Activated CD4-positive, alpha-beta T cell treated with anti-CD3 and anti-CD28 coated beads, Interleukin-2, amount 50 U/mL, for 16 hours (primary cell): ENCODE measurements around the gene BAIAP3.

Source experiments
- DNase-seq: peaks from one replicate; pipeline ENCODE4 v3.0.0-alpha.2; 2020

Gene BAIAP3

DNA sequence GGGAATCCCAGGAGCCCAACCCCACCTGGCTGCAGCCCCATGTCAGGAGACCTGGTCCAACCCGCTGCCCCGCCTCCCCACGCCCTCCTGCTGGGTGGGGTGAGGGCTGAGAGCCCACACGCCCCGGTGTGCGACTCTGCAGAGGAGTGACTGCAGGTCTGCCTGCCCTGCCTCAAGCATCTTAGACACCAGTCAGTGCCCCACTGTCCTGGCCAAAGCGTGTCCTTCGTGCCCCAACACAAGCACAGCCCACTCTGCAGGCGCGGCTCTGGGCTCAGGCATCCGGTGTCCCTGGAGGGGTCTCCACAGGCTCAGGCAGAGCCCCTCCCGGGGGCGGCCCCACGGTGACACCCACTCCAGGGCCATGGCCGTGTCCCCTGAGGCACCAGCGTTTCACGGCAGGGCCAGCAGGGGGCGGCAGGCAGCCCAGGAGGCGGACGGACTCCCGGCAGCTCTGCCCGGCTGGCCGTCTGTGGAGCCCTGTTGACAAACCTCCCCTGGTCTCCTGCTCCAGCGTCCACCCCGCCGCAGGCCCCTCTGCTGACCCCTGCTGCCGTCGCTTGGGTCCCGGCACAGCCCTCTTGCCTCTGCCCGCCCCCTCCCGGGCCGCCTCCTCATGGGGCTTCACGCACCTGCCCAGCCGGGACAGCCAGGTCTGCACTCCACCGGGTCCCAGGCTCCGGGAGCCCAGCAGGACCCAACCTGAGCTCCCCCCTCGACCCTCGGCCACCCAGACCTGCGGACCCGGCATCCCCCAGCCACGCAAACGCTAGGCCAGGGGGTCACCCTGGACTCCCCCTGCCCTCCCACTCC, 32.6 kb upstream of the BAIAP3 start:
- peak; percentile 72 for DNase-seq

DNA sequence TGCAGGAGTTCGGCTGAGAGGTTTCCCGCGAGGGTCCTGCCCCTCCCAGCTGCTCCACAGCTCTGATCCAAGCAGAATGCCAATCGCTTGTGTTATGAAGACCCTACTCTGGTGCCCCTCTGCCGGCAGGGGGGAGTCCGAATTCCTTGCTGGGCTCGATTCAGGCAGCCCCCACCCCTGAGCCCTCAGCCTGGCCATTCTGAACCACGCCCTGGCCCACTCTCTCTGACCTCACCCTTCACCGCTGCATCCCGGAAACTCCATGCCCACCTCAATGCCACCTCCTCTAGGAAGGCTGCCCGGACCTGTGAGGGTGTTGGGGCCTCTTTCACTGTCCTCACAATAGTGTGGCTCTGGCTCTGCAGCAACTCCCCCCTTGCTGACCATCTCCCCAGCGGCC, 31.9 kb upstream of the BAIAP3 start:
- no peak for DNase-seq

DNA sequence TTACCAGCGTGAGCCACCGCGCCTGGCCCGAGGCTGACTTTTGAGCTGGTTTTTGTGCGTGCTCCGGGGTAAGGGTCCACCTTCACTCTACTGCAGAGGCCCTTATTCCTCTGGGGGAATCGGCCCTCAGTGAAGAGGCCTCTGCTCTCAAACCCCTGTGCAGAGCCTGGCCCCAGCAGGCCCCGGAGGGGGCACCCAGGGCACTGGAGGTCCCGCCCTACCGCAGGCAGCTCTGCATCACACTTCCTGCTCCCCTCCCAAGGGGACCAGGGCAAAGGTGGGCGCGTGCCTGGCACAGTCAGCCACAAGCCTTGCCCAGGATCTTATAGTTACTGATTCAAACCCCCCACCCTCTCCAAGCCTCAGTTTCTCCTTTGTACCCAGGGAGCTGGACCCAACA, 27.6 kb upstream of the BAIAP3 start:
- no peak for DNase-seq

DNA sequence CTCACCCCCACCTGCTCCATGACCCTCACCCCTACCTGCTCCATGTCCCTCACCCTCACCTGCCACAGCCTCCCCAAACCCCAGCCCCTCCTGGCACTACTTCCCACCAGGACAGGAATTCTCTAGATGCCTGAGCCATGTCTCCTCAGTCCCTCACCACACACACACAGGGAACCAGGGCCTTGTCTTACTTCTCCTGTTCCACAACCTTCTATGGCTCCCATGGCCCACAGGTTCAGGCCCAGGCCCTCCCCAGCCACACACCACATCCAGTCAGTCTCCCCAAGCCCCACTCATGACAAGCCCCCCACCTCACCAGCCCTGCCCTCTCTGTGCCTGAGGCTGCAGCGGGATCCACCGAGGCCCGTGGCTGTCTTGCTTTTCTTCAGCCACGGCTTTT, 27.1 kb upstream of the BAIAP3 start:
- no peak for DNase-seq

DNA sequence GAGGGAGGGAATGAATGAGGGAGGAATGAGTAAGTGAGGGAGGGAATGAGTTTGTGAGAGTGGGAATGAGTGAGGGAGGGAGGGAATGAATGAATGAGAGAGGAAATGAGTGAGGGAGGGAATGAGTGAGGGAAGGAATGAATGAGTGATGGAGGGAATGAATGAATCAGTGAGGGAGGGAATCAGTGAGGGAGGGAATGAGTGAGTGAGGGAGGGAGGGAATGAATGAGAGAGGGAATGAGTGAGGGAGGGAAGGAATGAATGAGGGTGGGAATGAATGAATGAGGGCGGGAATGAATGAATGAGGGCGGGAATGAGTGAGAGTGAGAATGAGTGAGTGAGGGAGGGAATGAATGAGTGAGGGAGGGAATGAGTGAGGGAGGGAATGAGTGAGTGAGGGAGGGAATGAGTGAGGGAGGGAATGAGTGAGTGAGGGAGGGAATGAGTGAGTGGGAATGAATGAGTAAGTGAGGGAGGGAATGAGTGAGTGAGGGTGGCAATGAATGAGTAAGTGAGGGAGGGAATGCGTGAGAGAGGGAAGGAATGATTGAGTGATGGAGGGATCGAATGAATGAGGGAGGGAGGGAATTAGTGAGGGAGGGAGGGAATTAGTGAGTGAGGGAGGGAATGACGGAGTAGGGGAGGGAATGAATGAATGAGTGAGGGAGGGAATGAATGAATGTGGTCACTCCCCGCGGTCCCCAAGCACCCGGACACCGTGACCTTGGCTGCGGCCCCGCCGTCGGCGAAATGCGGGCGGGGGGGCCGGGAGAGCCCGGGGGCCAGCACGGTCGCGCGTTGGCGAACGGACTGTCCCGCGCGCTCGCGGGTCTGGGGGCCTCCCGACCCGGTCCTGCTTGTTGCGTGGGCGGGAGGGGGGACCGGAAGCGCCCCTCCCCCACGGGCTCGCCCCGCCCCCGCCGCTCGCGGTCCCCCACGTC, 25.1 kb upstream of the BAIAP3 start:
- peak; percentile 58 for DNase-seq

DNA sequence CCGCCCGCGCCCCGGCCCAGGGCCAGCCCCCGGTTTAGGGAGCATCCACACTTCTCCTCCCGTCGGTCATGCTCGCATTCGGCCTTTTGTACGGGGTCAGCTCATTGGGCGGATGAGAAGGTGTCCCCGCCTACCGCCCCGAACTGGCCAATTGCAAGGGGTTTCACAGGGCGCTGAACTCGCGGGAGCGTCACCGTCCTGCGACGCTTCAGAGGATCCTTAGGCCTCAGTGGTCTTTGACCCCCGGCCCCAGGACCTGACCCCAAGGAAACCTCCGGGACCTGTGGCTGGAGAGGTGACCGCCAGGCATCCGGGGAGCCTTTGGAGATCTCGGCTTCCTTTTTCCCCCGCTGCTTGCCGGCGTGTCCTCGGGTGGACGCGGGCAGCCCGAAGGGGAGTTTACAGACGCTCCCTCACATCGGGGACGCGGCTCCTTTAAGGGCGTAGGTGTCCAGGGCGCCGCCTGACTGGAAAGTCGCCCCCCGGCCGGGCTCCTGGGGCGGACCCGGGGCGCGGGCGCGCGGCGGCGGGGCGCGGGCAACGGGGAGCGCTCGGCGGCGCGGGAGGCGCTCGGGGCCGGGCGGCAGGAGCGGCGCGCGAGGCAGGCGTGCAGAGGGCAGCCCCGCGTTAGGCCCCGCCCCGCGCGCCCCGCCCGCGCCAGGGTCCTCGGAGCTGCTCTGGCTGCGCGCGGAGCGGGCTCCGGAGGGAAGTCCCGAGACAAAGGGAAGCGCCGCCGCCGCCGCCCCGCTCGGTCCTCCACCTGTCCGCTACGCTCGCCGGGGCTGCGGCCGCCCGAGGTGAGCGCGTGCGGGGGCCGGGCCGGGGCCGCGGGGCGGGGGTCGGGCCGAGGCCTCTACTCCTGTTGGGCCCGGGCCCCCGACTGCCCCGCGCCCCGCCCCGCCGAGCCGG, 24.2 kb upstream of the BAIAP3 start, which contains the start of gene UBE2I:
Gene UBE2I (plus strand): TSS at position 660 of the 909 bp plus-strand sequence. CDS start 4,395 bp downstream, outside the sequence.
- peak; percentile 98 for DNase-seq

DNA sequence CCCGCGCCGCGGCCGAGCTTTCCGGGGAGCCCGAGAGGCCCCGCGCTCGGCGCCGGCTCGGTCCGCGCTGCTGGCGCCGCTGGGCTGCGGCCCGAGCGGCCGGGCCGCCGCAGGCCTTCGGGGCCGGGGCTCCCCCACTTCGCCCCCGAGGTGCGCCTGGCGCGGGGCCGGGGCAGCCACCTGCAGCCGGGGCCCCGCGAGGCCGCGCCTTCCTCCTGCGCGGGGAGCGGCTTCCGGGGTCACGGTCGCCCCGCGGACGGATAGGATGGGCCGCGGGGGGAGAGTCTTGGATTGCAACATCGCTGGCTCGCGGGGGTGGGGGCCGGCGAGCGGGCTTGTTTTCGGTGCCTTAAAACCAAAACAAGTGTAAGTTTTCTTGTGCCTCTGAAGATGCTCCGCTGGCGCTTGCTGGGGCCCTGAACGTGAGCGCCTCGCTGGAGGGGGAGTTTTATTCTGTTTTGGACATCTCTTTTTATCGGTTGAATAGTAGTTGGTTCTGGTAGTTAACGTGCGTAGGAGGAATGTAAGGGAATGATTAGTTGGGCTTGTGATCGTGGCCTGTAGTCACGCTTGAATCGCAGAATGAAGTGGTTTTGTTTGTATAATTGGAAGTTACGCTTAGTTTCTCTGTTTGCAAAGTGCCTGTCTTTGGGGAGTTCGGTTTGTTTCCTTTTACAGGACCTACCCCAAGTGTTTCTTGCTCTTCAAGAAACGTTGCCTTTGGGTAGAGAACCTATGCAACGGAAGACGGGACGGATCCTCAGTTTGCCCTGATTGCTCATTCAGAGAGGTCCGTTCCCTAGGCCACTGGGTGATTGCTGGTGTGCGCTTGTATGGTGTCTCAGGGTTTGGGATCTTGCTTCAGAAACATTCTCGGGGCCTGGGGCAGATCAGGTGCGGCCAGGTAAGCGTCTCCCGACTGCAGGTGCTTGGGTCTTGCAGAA, 23.3 kb upstream of the BAIAP3 start:
- peak; percentile 37 for DNase-seq

DNA sequence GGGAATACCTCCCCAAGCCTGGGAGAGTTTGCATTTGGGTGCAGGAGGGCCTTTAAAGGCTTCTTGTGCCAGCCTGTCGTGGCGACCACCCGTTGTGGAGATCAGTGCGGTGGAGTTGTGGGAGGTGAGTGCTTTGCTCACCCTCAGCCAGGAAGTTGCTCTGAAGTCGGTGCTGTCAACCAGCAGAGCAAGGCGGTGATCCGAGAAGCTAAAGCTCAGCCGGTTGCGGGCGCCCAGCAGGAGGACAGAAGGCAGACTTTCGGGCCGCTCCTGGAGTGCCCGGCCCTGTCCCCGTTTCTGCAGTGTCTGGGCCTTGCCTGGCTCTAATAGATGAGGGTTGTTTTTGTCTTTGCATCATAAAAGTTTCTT, 22.6 kb upstream of the BAIAP3 start:
- DNase-seq = peak; percentile 29

DNA sequence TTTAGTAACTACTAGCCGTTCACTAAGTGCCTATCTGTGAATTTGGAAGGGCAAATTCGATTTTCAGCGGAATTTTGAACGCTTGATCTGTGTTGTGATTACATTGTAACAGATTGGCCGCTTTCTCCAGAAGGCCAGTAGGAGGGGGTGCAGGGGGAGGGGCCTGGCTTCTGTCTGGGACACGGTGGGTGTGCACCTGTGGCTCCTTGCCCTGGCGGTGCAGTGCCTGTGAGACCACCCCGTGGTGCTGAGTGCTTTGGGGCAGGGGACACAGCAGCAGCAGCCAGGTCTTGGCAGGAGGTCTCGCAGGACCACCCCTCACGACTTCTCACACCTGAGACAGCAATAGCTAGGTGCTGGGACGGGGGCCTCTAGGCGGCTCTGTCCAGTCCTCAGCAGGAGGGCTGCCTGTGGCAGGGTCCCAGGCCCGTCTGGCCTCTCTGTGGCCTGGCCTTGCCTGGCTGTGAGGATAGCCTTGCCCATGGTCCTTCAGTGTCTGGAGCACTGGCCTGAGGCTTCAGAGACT, 22.2 kb upstream of the BAIAP3 start:
- no peak for DNase-seq

DNA sequence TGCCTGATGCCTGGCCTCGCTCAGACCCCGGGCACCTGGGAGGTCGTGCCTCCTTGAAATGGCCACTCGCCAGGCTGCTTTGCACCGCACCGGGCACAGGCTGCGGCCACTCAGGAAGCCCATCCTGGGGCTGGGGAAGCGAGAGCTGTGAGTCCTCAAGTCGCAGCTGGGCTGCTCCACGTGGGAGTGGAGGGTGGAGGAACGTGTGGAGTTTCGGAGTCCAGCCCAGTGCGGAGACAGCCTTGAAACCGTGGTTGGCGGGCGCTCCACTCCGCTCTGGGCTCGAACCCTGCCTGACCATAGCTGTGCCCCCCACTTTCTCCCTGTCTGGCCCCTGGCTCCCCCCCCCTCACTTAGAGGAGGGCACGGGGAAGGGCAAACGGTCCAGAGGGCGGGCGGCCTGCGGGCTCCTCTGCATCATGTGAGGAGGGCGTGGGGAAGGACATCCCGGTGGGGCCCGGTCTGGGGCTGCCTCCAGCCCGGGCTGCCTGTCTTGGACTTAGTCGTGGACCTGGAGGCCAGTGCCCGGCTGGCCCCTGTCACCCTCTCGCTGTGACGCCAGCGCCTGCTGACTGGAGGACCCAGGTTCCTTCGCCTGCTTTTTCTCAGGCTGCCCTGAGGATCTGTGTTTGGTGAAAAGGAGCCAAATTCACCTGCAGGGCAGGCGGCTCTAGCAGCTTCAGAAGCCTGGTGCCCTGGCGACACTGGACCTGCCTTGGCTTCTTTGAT, 21.5 kb upstream of the BAIAP3 start:
- no peak for DNase-seq

DNA sequence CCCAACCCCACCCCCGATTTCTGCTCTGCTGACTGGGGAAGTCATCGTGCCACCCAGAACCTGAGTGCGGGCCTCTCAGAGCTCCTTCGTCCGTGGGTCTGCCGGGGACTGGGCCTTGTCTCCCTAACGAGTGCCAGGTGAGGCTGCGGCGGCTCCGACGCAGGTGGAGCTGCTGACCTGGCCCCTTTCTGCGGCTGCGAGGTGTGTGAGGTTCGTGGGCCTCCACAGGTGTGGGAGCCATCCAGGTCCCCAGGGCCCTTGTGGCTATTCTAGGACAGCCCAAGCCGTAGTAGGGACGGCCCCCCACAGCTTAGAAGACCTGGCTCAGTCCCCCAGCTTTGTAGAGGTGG, 21.0 kb upstream of the BAIAP3 start:
- DNase-seq = no peak

DNA sequence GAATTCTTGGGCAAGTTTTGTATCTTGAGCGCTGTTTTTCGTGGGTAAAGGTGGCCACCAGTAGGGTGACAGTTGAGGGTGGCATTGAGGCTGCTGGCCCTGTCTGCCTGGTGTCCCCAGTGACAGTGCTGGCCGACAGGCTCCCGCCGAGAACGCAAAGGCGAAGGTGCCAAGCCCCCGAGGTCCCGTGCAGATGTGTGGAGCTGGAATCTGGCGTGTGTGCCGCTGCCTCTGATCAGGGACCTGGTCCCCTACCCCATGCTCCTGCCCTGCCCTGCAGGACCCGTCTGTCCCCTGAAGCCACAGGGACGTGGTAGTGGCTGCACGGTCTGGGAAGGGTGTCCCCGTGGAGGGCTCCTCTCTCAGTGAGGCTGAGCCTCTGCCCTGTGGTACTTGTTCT, 20.5 kb upstream of the BAIAP3 start:
- no peak for DNase-seq

DNA sequence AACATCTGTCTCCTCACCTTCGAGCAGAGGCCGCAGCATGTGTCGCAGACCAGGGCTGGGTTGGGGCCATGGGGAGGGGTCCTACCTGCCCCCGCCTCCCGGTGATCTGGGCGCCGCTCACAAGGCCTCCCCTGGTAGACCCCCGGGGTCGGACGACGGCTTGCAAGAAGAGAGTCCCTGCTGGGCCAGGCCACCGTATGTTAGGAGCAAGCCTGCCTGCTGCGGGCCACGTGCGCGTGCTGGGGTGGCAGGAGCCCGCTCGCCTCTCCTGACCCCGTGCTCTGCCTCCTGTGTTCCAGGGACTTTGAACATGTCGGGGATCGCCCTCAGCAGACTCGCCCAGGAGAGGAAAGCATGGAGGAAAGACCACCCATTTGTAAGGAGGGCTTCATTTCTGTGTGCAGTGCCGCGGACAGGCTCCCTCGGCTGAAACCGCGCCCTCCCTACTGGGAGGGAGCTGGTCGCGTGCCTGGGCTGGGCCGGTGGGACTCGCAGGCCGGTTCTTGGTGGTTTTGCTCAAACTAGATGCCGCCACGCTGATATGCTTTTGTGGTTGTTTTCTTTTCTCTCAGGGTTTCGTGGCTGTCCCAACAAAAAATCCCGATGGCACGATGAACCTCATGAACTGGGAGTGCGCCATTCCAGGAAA, 19.6 kb upstream of the BAIAP3 start:
- no peak for DNase-seq

DNA sequence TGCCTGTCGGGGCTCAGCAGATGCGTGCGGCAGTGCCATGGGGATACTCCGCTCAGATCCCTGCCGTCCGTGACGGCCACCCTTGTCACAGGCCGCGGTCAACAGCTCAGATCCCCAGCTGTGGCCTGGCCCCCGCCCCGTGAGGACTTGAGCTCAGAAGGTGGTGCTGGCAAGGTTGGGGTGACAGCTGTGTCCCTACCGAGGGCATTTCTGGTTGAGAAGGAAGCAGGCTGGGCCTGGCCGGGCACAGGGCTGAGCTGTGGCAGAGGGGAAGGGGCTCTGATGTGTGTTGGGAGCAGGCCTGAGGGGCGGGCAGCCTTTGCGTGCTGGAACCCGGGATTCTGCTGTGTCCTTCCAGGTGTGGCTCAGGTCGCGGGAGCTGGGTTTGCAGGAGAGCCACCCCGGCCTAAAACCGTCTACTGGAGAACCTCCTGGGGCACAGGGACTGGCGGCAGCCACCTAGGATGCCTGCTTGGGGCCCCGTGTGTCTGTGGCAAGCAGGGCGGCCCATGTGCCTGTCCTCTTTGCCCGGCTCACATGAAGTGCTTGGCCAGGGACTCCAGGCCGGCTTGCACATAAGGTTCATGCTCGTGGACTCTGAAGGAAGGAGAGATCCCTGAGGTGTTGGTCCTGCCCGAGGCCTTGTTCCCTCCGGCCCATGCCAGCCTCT, 18.9 kb upstream of the BAIAP3 start:
- no peak for DNase-seq

DNA sequence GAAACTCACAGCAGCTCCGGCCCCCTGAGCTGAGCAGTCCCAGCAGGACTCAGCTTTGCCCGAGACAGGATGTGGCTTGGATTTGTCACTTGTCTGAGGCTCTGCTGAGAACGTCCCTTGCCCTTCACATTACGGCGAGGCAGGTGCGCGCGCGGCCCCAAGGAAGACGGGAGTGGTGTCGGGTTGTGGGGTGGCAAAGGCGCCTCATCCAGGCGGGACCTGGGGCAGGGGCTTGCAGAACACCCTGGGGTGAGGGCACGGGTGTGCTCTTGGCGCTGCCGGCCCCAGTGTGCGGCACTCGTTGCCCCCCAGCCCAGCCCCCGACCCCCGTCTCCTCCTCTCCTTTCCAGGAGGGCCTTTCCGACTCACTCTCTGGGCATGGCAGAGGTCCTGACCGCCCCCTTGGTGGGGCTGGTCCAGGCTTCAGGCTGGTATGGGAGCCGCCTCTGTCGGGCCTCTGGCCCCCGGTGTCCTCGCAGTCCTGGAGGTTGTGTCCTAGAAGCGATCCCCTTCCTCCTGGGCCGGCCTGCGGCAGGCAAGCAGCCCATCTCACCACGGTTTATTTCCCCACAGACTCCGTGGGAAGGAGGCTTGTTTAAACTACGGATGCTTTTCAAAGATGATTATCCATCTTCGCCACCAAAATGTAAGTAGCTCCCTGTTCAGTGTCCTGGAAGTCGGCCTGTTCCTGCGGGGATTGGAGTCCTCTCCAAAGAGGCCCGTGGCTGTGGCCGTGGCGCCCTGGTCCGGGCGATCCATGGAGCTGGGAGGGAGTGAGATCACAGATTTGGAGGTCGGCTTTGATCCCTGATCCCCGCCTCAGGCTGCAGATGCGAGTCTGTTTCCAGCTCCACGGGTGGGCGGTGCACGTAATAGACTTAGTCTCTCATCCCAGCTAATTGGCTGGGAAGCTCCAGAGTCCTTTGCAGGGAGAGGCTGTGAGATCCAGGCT, 18.1 kb upstream of the BAIAP3 start:
- no peak for DNase-seq

DNA sequence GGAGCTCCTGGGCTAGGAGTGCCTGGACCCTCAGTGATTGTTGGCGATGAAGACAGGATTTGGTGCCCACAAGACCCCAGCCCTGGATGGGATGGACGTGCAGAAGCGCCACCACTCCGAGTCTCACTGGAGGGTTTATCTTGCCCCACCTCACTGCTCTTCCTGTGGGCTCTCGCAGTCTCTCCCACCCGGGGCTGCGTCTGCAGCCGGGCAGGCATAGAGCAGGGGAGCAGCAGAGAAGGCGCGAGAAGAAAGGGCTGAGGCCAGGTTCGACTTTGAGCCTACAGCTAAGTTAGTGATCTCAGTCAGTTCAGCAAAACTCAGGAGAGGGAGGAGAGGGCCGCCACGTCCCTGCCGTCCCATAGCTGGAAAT, 17.4 kb upstream of the BAIAP3 start:
- DNase-seq = no peak

DNA sequence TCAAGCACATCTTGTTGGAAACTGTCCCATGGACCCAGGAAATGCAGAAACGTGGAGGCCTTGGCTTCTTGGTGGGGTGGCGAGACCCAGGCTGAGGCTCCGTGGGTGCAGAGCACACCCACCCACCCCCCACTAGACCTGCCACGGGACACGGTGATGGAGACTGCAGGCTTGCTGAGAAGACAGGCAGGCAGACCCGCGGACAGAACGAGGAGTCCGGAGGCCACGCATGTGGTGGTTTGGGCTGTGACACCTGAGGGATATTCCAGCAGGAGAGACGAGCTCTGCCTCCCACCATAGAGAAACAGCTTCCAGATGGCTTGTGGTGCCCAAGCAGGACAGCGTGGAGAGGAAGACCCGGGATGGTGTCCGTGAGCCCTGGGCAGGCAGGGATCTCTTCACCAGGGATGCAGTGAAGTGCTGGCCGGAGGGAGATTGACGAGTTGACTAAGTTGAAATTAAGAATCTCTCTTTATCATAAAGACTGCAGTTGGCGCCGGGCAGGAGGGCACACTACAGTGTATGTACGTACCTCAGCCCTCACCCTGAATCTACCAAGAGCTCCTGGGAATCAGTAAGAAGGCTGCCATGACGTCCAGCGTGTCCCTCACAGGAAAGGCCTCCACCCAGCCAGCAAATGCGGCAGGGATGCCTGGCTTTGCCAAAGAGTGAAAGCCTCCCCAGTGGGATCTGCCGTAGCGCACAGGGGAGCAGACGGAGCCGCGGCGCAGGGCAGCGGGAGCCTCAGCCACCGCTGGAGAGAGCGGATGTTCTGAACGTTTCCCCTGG, 15.8 kb upstream of the BAIAP3 start:
- DNase-seq = no peak

DNA sequence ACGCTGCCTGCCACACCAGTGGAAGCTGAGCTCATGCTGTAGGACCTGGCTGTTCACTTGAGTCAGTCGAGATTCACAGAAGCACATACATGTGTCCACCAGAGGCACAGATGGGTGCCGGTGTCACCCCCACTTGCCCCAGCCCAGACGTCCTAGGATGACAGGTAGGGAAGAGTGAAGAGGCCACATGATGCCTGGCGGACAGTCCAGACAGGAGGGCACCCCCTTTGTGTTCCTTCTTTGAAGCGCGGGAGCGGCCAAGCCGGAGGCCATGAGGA, 15.2 kb upstream of the BAIAP3 start:
- DNase-seq = no peak
